B cell (primary cell): ENCODE data around the gene ATXN3L.

ENCODE experiments used
- CTCF ChIP-seq: fragments of 200-600 bp; IDR thresholded peaks from one replicate; pipeline ENCODE4 v1.8.0; 2022; ENCODE audit warnings: antibody characterized with exemption, mild to moderate bottlenecking
- EZH2 ChIP-seq: IDR thresholded peaks from 2 replicates; pipeline ENCODE4 v1.6.1; 2012; ENCODE audit warnings: borderline replicate concordance, low read depth, mild to moderate bottlenecking, moderate library complexity, low read length; ENCODE audit not compliant: insufficient read depth, poor library complexity, severe bottlenecking

- TF ChIP-seq CTCF = no peak
- TF ChIP-seq EZH2 = no peak
These were observed 48.1 kb upstream of the ATXN3L start for GRCh38 chrX:13367950-13368349.
